Adipocyte (in vitro differentiated cells): Measurements from ENCODE around the gene OR7D2.
A peak's percentile ranks its signal among the peaks of the same experiment; 100 is the strongest.

Experiments
- DNase-seq: peaks from one replicate; pipeline ENCODE4 v3.0.0-alpha.2; 2015; ENCODE audit warnings: low read depth
- H3K27me3 ChIP-seq: replicated peaks from 2 replicates; pipeline ENCODE4 v1.7.0; 2013; ENCODE audit warnings: mild to moderate bottlenecking, low read length, moderate library complexity; ENCODE audit not compliant: control insufficient read depth, insufficient read depth
- H3K36me3 ChIP-seq: 2 replicates; pipeline ENCODE4 v1.7.0; 2013; ENCODE audit warnings: low read length, mild to moderate bottlenecking, moderate library complexity; ENCODE audit not compliant: control insufficient read depth, insufficient read depth, severe bottlenecking
- H3K4me1 ChIP-seq: 2 replicates; pipeline ENCODE4 v1.7.0; 2013; ENCODE audit warnings: mild to moderate bottlenecking, low read length, moderate library complexity; ENCODE audit not compliant: control insufficient read depth, insufficient read depth
- H3K4me3 ChIP-seq: 2 replicates; pipeline ENCODE4 v1.7.0; 2013; ENCODE audit warnings: mild to moderate bottlenecking, low read length, moderate library complexity
- H3K9ac ChIP-seq: 2 replicates; pipeline ENCODE4 v1.7.0; 2013; ENCODE audit warnings: mild to moderate bottlenecking, low read length, moderate library complexity
- H3K9me3 ChIP-seq: 2 replicates; pipeline ENCODE4 v1.7.0; 2013; ENCODE audit warnings: mild to moderate bottlenecking, low read length, moderate library complexity; ENCODE audit not compliant: control insufficient read depth

The OR7D2 gene

GRCh38 chr19:9178901-9179300 is at the start of gene OR7D2:
TSS of gene OR7D2 (plus strand) at chr19:9178979. CDS start at chr19:9185782, 6,803 bp downstream.
- Histone ChIP-seq H3K36me3 (no peaks in the 10 kb centered on the region), H3K9ac (no peak within 1 kb of the TSS), H3K27me3 (no peaks in the 10 kb centered on the region), H3K4me1 (no peaks in the 10 kb centered on the region), H3K4me3 (no peak within 1 kb of the TSS), H3K9me3 (no peaks in the 10 kb centered on the region)
- DNase-seq: no peak

DNA sequence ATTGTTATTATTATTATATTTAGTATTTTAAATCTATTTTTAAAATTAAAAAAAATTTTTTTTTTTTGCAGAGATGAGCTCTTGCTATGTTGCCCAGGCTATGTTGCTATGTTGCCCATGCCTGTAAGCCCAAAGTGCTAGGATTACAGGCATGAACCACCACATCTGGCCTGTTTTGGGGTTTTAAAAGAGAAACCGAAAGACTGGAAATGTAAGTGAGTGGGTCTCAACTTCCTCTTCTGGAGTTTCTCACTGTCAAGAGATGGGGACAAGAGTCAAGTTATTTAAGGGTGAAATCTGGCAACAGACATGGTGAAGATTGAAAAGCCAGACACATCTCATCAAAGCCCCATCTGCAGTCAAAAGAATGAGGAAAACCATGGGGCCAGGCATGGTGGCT is 47.8 kb upstream of the OR7D2 start:
- H3K9ac ChIP-seq: no peak overlapping the region
- no peak overlapping the region for H3K4me3 ChIP-seq
- DNase-seq: no peak
- no peaks in the 10 kb centered on the region for H3K4me1 ChIP-seq
- no peaks in the 10 kb centered on the region for H3K9me3 ChIP-seq
- H3K27me3 ChIP-seq: no peaks in the 10 kb centered on the region
- no peaks in the 10 kb centered on the region for H3K36me3 ChIP-seq

DNA sequence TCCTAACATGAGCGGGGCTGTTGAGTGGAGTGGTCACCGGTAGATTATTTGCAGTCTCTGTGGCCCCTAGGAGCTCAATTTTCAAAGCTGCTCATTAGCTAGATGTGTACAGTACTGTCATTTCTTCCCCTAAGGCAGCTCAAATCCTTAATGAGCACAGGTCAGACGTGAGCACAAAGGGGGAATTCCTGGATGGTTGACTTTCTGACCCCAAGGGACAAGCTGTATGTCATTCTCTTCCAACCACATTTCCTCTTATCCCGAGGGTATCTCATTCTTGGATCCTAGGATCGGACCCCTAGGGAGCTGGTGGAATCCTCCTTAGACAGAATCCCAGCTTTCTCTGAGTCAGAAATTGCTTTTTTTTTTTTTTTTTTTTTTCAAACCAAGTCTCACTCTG is 46.4 kb upstream of the OR7D2 start:
- Histone ChIP-seq H3K36me3 (no peaks in the 10 kb centered on the region), H3K9me3 (no peaks in the 10 kb centered on the region), H3K27me3 (no peaks in the 10 kb centered on the region), H3K9ac (no peak overlapping the region), H3K4me1 (no peaks in the 10 kb centered on the region), H3K4me3 (no peak overlapping the region)
- no peak for DNase-seq

- no peak for DNase-seq
- peaks cover 11% of the 10 kb centered on the region for H3K4me1 ChIP-seq
- no peaks in the 10 kb centered on the region for H3K36me3 ChIP-seq
- H3K9me3 ChIP-seq: peaks cover 4% of the 10 kb centered on the region
- peak overlapping the region; percentile 100 for H3K4me3 ChIP-seq
- H3K9ac ChIP-seq: peak overlapping the region; percentile 99
- H3K27me3 ChIP-seq: no peaks in the 10 kb centered on the region
Observed at GRCh38 chr19:9139609-9140158, 39.1 kb upstream of the OR7D2 start.

DNA sequence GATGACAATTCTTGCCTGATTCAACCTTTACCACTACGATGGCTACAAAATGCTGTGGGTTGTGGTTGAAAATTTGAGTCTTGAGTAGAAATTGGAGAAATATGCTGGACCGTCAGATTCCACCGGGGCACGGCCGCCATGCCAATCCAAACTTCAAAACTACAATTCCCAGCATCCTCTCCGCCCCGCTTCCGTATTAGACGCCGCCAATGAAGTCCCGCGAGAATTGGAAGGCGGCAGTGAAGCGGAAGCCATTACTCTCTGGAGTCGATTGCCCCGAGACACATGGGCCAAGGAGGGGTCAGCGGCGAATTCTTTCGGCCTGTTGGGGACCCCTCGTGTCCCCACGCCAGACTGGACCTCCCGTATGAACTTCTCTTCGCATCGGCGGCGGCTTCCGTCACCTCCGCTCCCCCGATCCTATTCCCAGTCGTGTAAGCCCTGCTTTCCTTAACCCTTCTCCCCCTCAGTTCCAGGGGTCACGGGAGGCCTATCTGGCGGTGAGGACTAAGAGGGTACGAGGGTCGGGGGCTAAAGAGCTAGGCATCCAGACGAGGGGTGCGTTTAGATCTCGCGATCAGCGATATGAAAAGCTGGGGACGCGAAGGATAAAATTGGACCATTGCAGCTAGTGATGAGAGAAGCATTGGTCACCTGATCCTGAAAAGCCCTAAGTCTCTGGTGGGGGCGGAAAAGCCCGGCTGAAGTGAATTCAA is 38.5 kb upstream of the OR7D2 start, which contains the start of gene ZNF317:
TSS of gene ZNF317 (plus strand) at position 239 of the 716 bp plus-strand sequence. CDS start 15,620 bp downstream, outside the sequence.
- DNase-seq: peak; percentile 99
- H3K9me3 ChIP-seq: peaks cover 10% of the 10 kb centered on the region
- H3K4me1 ChIP-seq: peaks cover 11% of the 10 kb centered on the region
- no peaks in the 10 kb centered on the region for H3K27me3 ChIP-seq
- H3K4me3 ChIP-seq: peak within 1 kb of the TSS; percentile 100
- peak within 1 kb of the TSS; percentile 99 for H3K9ac ChIP-seq
- H3K36me3 ChIP-seq: no peaks in the 10 kb centered on the region

DNA sequence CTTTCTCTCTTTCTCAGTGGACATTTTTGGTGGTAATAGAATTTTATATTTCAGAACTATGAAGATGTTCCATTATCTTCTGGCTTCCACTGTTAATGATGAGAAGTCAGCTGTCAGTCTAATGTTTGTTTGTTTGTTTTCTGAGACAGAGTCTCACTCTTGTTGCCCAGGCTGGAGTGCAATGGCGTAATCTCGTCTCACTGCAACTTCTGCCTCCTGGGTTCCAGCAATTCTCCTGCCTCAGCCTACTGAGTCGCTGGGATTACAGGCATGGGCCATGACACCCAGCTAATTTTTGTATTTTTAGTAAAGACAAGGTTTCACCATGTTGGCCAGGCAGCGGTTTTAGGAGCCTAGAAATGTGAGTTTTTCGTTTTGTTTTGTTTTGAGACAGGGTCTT is 33.9 kb upstream of the OR7D2 start:
- peak overlapping the region; percentile 1 for H3K4me3 ChIP-seq
- H3K9ac ChIP-seq: no peak overlapping the region
- H3K27me3 ChIP-seq: no peaks in the 10 kb centered on the region
- H3K4me1 ChIP-seq: peaks cover 8% of the 10 kb centered on the region
- peak; percentile 14 for DNase-seq
- H3K36me3 ChIP-seq: peaks cover 14% of the 10 kb centered on the region
- peaks cover 18% of the 10 kb centered on the region for H3K9me3 ChIP-seq

DNA sequence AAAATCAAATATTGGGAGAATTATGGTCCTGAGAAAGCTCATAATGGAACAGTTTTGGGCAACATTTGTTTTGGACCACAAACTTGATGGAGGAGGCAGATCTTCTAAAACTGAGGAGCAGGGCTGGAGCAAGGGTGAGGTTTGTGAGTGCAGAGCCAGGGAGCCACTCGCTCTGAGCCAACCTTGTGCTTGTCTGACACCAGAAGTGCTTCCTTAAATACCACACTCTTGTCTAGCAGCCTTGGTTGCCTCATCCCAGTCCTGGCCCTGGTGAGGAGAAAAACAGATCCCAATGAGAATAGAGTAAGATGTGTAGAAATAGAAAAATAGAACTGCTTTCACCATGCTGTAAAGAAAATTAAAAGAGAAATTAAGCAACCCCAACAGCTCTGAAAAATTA is 31.9 kb upstream of the OR7D2 start:
- H3K9ac ChIP-seq: no peak overlapping the region
- H3K4me3 ChIP-seq: no peak overlapping the region
- peaks cover 18% of the 10 kb centered on the region for H3K9me3 ChIP-seq
- H3K36me3 ChIP-seq: peaks cover 14% of the 10 kb centered on the region
- H3K4me1 ChIP-seq: no peaks in the 10 kb centered on the region
- DNase-seq: no peak
- no peaks in the 10 kb centered on the region for H3K27me3 ChIP-seq

DNA sequence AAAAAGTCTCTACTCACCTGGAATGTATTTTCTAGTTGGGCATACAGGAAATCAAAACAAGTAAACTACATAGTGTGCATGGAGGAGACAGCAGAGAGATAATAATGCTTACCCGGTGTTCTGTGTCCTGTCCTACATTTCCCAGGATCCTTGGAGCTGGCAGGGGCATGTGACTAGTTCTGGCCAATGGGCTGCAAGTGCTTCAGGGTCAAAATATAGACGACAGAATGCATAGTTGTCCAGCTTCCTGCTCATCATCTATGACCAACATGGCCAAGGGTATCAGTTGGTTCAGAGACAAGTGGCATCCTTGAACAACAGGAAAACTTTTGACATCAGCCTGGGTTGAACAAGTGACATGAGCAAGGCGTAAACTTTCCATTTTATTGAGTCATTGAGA is 30.1 kb upstream of the OR7D2 start:
- H3K27me3 ChIP-seq: no peaks in the 10 kb centered on the region
- DNase-seq: no peak

GRCh38 chr19:9149997-9150396 is 28.8 kb upstream of the OR7D2 start:
- Histone ChIP-seq H3K36me3 (peaks cover 35% of the 10 kb centered on the region), H3K4me3 (no peak overlapping the region), H3K4me1 (no peaks in the 10 kb centered on the region), H3K27me3 (no peaks in the 10 kb centered on the region), H3K9ac (no peak overlapping the region), H3K9me3 (peaks cover 30% of the 10 kb centered on the region)
- no peak for DNase-seq

More for the DNA sequence above, 30.1 kb upstream of the OR7D2 start:
- no peaks in the 10 kb centered on the region for H3K4me1 ChIP-seq
- H3K4me3 ChIP-seq: no peak overlapping the region
- H3K9ac ChIP-seq: no peak overlapping the region
- H3K9me3 ChIP-seq: peaks cover 31% of the 10 kb centered on the region
- H3K36me3 ChIP-seq: peaks cover 29% of the 10 kb centered on the region

GRCh38 chr19:9150650-9151049 is 28.1 kb upstream of the OR7D2 start:
- peaks cover 29% of the 10 kb centered on the region for H3K9me3 ChIP-seq
- H3K27me3 ChIP-seq: no peaks in the 10 kb centered on the region
- no peaks in the 10 kb centered on the region for H3K4me1 ChIP-seq
- peaks cover 35% of the 10 kb centered on the region for H3K36me3 ChIP-seq
- H3K4me3 ChIP-seq: no peak overlapping the region
- no peak overlapping the region for H3K9ac ChIP-seq
- no peak for DNase-seq

DNA sequence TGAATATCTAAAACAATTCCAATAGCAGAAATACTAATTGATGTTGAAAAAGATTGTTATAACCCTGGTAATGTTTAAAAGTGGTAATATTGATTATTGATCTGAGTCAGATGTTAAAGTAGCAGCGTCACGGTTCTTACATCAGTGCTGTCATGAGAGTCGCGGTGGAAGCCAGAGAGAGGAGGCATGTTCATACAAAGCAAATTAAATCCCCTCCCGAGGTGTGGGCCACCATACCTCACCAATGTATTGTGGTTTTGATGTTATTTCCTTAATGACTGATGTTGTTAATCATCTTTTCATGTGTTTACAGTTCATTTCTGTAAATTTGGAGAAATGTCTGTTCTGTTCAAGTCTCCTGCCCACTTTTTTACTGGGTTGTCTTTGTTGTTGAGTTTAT is 27.4 kb upstream of the OR7D2 start:
- Histone ChIP-seq H3K9ac (no peak overlapping the region), H3K4me3 (no peak overlapping the region), H3K9me3 (peaks cover 28% of the 10 kb centered on the region)

More for the DNA sequence above, 27.4 kb upstream of the OR7D2 start:
- Histone ChIP-seq H3K36me3 (peaks cover 41% of the 10 kb centered on the region), H3K4me1 (no peaks in the 10 kb centered on the region), H3K27me3 (no peaks in the 10 kb centered on the region)
- DNase-seq: no peak
